Upper lobe of left lung (tissue), 4 donors: ENCODE data around the gene TFEB.

Experiments
- CTCF ChIP-seq, 6 experiments: fragments of 450-650 bp in 4 of 6; fragments of 200-600 bp in 2 of 6; sonication (generic) in 2 of 6; IDR thresholded peaks; one replicate each; pipeline ENCODE4 v1.5.1; 2016 to 2019; ENCODE audit warnings: antibody characterized with exemption in 6 of 6
- POLR2AphosphoS5 ChIP-seq, 2 donors: sonication (generic); formaldehyde crosslinking; IDR thresholded peaks; one replicate each; pipeline ENCODE4 v1.5.1; 2017; ENCODE audit warnings: antibody characterized with exemption in 2 of 2

GRCh38 chr6:41728954-41729353 is 6.5 kb downstream of the TFEB start:
- TF ChIP-seq CTCF (IDR thresholded peaks at IDR 0.05): no peak
- no peak for TF ChIP-seq POLR2AphosphoS5 (IDR thresholded peaks at IDR 0.05)
